ENCODE measurements around the gene XG. TPM values are rescaled to one million over a fixed set of nuclear protein-coding genes. Genes with fewer than 3 reads are reported as not detected.
"Not testable (repeated sequence)": the region's sequence is repeated elsewhere in the genome, so short reads cannot be mapped to it uniquely, and the experiment has no call there.

The XG gene
- total RNA-seq, 1 experiment from 2014 or later, result 0.51 TPM

GRCh38 chrX:2803486-2803885 lies 51.6 kb downstream of the XG start:
- in situ Hi-C loops (cut with HindIII; ENCODE audit: low sequenced_read_pairs); DNase-seq (ENCODE audit: low spot score): not testable (repeated sequence)

GRCh38 chrX:2804106-2804843 lies 52.4 kb downstream of the XG start:
- in situ Hi-C loops (cut with HindIII; ENCODE audit: low sequenced_read_pairs); DNase-seq (ENCODE audit: low spot score): not testable (repeated sequence)

DNA sequence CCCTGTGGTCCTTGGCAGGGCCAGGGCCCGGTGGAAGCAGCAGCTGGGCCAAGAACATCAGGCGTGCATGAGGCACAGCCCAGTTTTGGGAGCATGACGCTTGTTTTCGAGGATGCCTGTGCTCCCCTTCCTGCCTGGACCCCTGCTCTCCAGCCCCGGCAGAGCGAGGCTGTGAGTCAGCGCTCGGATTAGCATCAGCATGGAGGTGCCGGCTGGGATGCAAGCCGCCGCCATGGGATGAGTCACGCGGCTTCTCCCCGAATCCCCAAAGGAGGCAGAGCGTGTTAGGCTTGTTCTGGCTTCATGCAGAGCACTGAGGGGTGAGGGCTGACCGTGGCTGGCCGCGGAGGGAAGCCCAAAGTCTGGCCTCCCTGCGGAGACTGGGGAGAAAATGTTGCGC lies 53.0 kb downstream of the XG start:
- DNase-seq (ENCODE audit: low spot score); in situ Hi-C loops (cut with HindIII; ENCODE audit: low sequenced_read_pairs): not testable (repeated sequence)

DNA sequence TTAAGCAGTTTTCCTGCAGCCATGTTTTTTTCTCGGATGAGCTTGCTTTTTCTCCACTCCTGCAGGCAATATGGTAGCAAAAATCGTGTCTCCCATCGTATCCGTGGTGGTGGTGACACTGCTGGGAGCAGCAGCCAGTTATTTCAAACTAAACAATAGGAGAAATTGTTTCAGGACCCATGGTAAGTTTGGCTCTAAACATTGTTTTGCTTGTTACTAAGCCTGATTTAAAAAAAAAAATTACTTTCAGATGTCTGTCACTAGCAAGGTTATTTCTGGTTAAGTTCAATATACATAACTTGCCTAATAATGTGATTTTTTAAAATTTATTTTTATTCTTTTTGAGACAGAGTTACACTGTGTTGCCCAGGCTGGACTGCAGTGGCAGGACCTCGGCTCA lies 59.4 kb downstream of the XG start:
- no peak for DNase-seq (ENCODE audit: low spot score)
- in situ Hi-C loops (cut with HindIII; ENCODE audit: low sequenced_read_pairs), result no loop called here

GRCh38 chrX:2812161-2812907 lies 60.5 kb downstream of the XG start:
- DNase-seq (ENCODE audit: low spot score), result peak; percentile 15
- in situ Hi-C loops (cut with HindIII; ENCODE audit: low sequenced_read_pairs), result not testable (repeated sequence)

DNA sequence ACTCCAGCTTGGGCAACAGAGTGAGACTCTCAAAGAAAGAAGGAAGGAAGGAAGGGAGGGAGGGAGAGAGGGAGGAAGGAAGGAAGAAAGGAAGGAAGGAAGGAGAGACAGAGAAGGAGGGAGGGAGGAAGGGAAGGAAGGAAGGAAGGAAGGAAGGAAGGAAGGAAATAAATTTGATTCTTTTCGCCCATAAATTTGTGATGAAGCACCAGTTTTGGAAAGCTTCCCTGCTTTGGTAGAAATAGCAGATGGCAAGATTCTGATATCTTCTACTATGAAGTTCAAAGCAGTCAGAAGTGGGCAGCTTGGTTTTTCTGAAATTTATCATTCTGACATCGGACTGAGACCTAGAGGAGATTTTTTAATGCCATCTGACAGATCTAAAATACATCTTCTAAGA lies 65.2 kb downstream of the XG start:
- in situ Hi-C loops (cut with HindIII; ENCODE audit: low sequenced_read_pairs), result no loop called here
- DNase-seq (ENCODE audit: low spot score), result no peak

GRCh38 chrX:2819345-2820135 lies 67.7 kb downstream of the XG start:
- DNase-seq (ENCODE audit: low spot score), result no peak
- in situ Hi-C loops (cut with HindIII; ENCODE audit: low sequenced_read_pairs), result no loop called here

- in situ Hi-C loops (cut with HindIII; ENCODE audit: low sequenced_read_pairs), result no loop called here
- DNase-seq (ENCODE audit: low spot score), result no peak
Observed at GRCh38 chrX:2820136-2820771, 68.4 kb downstream of the XG start.

DNA sequence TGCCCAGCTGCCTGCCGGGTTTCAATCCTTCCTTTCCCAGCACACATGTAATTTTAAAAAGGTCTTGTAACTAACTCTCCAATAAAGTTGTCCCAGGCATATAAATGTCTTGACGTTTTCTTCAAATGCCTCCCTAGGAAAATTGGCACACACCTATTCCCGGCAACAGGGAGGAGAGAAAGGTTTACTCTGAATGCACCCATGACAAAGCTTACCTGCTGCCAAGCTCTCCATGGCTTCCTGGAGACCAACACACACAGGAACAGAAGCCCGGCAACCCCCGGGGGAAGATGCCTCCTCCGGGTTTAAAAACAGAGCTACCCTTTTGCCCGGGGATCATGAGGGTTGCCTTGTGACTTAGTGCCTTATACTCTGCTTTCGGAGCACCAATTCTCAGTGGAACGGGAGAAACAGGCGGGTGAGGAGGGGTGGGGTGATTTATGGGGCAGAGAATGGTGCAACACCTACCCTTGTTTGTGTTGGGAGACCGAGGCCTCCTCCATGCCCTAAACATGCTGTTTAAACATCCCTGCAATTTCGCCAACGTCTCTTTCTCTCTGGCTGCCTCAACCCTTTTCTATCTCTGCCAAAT lies 72.1 kb downstream of the XG start:
- in situ Hi-C loops (cut with HindIII; ENCODE audit: low sequenced_read_pairs), result no loop called here
- DNase-seq (ENCODE audit: low spot score), result no peak

GRCh38 chrX:2824886-2825285 lies 73.0 kb downstream of the XG start:
- no peak for DNase-seq (ENCODE audit: low spot score)
- in situ Hi-C loops (cut with HindIII; ENCODE audit: low sequenced_read_pairs), result no loop called here

GRCh38 chrX:2828344-2828958 lies 76.6 kb downstream of the XG start, which contains the start of gene GYG2:
GYG2 (plus strand) TSS chrX:2828930; CDS start chrX:2830189, 1,259 bp downstream.
- DNase-seq (ENCODE audit: low spot score), result no peak

DNA sequence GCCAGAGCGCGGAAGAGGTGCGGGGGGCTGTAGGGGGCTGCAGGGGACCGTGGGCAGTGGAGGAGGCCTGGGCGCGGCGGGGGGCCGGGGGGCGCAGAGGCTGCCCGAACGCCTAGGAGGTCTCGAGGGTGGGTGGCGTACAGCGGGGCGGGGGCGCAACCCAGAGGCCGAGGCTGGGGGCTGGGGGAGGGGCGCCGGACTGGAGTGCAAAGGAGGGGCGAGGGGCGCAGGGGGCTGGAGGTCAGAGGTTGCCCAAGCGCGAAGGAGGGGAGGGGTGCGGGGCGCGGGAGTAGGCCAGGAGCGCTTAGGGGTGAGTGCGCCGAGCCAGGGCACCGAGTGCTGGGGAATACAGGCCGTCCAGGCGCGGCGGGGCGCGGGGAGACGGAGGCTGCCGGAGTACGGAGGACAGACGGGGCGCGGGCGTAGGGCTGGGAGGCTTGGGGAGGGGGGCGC lies 77.1 kb downstream of the XG start:
- in situ Hi-C loops (cut with HindIII; ENCODE audit: low sequenced_read_pairs), result no loop called here
- no peak for DNase-seq (ENCODE audit: low spot score)

More at GRCh38 chrX:2828344-2828958, 76.6 kb downstream of the XG start, which contains the start of gene GYG2:
- in situ Hi-C loops (cut with HindIII; ENCODE audit: low sequenced_read_pairs), result no loop called here

GRCh38 chrX:2829469-2830246 lies 77.8 kb downstream of the XG start:
- in situ Hi-C loops (cut with HindIII; ENCODE audit: low sequenced_read_pairs), result no loop called here
- DNase-seq (ENCODE audit: low spot score), result no peak

- in situ Hi-C loops (cut with HindIII; ENCODE audit: low sequenced_read_pairs), result no loop called here
- DNase-seq (ENCODE audit: low spot score), result no peak
Observed at GRCh38 chrX:2831471-2832228, 79.8 kb downstream of the XG start.

- in situ Hi-C loops (cut with HindIII; ENCODE audit: low sequenced_read_pairs), result no loop called here
- DNase-seq (ENCODE audit: low spot score), result no peak
Observed at GRCh38 chrX:2837961-2838360, 86.1 kb downstream of the XG start.

DNA sequence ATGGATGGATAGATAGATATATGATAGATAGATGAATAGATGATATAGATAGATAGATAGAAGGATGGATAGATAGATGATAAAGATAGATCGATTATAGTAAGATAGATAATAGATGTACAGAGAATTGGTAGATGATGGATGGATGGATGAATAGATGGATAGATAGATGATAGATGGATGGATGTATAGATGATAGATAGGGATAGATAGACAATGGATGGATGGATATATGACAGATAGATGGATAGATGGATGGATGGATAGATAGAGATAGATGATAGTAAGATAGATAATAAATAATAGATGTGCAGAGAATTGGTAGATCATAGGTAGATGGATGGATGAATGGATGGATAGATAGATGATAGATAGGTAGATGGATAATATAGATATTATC lies 89.1 kb downstream of the XG start:
- in situ Hi-C loops (cut with HindIII; ENCODE audit: low sequenced_read_pairs), result no loop called here
- no peak for DNase-seq (ENCODE audit: low spot score)

DNA sequence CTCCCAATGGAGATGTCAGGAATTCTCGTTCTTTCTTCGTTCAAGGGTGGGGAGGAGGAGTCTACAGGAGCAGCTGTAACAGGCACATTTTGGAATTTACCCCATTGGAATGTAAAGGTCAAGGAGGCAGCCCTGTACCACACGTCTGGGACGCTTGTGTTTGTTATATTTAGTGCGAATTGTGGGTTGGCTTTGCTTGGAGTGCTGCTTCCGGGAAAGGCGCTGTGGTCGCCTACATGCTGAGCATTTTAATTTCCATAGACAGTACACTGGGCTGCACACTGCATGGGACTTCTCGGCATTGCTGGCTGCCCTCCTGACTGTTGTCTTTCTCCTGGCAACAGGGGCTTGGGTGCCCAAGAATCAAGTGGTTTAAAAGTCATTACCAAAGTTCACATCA lies 89.7 kb downstream of the XG start:
- DNase-seq (ENCODE audit: low spot score), result peak; percentile 1
- in situ Hi-C loops (cut with HindIII; ENCODE audit: low sequenced_read_pairs), result no loop called here
